Duodenal mucosa (tissue), 2 donors: ENCODE measurements around the gene GPR78.

Experiments
- H3K27ac ChIP-seq: one replicate; pipeline ENCODE4 v1.7.0; 2013; ENCODE audit warnings: low read depth, low read length
- H3K27me3 ChIP-seq, 2 donors: one replicate each; pipeline ENCODE4 v1.7.0; 2013; ENCODE audit warnings: low read length in 2 of 2, control low read depth in 1 of 2; ENCODE audit not compliant: insufficient read depth in 2 of 2, control insufficient read depth in 1 of 2
- H3K36me3 ChIP-seq, 2 donors: one replicate each; pipeline ENCODE4 v1.7.0; 2013; ENCODE audit warnings: low read length in 2 of 2, control low read depth in 1 of 2; ENCODE audit not compliant: insufficient read depth in 2 of 2, control insufficient read depth in 1 of 2
- H3K4me1 ChIP-seq, 2 donors: one replicate each; pipeline ENCODE4 v1.7.0; 2013; ENCODE audit warnings: low read length in 2 of 2, control low read depth in 1 of 2; ENCODE audit not compliant: insufficient read depth in 2 of 2, control insufficient read depth in 1 of 2
- H3K4me3 ChIP-seq, 2 donors: one replicate each; pipeline ENCODE4 v1.7.0; 2013; ENCODE audit warnings: low read length in 2 of 2, low read depth in 1 of 2
- H3K9ac ChIP-seq, 2 donors: one replicate each; pipeline ENCODE4 v1.7.0; 2013; ENCODE audit warnings: low read length in 2 of 2, low read depth in 1 of 2
- H3K9me3 ChIP-seq, 2 donors: one replicate each; pipeline ENCODE4 v1.7.0; 2013; ENCODE audit warnings: low read length in 2 of 2, control low read depth in 1 of 2; ENCODE audit not compliant: control insufficient read depth in 1 of 2

Gene GPR78

GRCh38 chr4:8578717-8579116 is 1.5 kb upstream of the GPR78 start:
- H3K4me3 ChIP-seq, result no peak overlapping the region
- H3K4me1 ChIP-seq, result no peaks in the 10 kb centered on the region
- no peaks in the 10 kb centered on the region for H3K36me3 ChIP-seq
- H3K27me3 ChIP-seq, result peaks cover 0 to 7% of the 10 kb centered on the region in 2 donors
- no peaks in the 10 kb centered on the region for H3K9me3 ChIP-seq
- H3K27ac ChIP-seq, result no peak overlapping the region
- no peak overlapping the region for H3K9ac ChIP-seq

- peaks cover 0 to 7% of the 10 kb centered on the region in 2 donors for H3K27me3 ChIP-seq
- no peaks in the 10 kb centered on the region for H3K9me3 ChIP-seq
- no peak overlapping the region for H3K27ac ChIP-seq
- no peak overlapping the region for H3K9ac ChIP-seq
- H3K4me1 ChIP-seq, result no peaks in the 10 kb centered on the region
- no peaks in the 10 kb centered on the region for H3K36me3 ChIP-seq
- no peak overlapping the region for H3K4me3 ChIP-seq
These were observed 469 bp upstream of the GPR78 start for GRCh38 chr4:8579526-8580320.

GRCh38 chr4:8581094-8581861 is 1.1 kb downstream of the GPR78 start:
- Histone ChIP-seq H3K27ac (no peak overlapping the region), H3K4me1 (no peaks in the 10 kb centered on the region), H3K9me3 (no peaks in the 10 kb centered on the region), H3K4me3 (no peak overlapping the region), H3K27me3 (peaks cover 0 to 8% of the 10 kb centered on the region in 2 donors), H3K9ac (no peak overlapping the region), H3K36me3 (no peaks in the 10 kb centered on the region)

GRCh38 chr4:8582016-8582415 is 1.8 kb downstream of the GPR78 start:
- Histone ChIP-seq H3K4me1 (no peaks in the 10 kb centered on the region), H3K27me3 (peaks cover 0 to 9% of the 10 kb centered on the region in 2 donors)

GRCh38 chr4:8582436-8582835 is 2.2 kb downstream of the GPR78 start:
- Histone ChIP-seq H3K36me3 (no peaks in the 10 kb centered on the region), H3K27ac (no peak overlapping the region), H3K4me3 (no peak overlapping the region), H3K9ac (no peak overlapping the region), H3K4me1 (no peaks in the 10 kb centered on the region), H3K9me3 (no peaks in the 10 kb centered on the region), H3K27me3 (peaks cover 0 to 9% of the 10 kb centered on the region in 2 donors)

More at GRCh38 chr4:8582016-8582415, 1.8 kb downstream of the GPR78 start:
- Histone ChIP-seq H3K27ac (no peak overlapping the region), H3K9ac (no peak overlapping the region), H3K4me3 (no peak overlapping the region), H3K9me3 (no peaks in the 10 kb centered on the region), H3K36me3 (no peaks in the 10 kb centered on the region)

GRCh38 chr4:8582941-8583654 is 2.9 kb downstream of the GPR78 start:
- no peak overlapping the region for H3K27ac ChIP-seq

GRCh38 chr4:8583655-8584025 is 3.4 kb downstream of the GPR78 start:
- no peaks in the 10 kb centered on the region for H3K9me3 ChIP-seq
- no peak overlapping the region for H3K4me3 ChIP-seq
- no peaks in the 10 kb centered on the region for H3K36me3 ChIP-seq
- peaks cover 0 to 7% of the 10 kb centered on the region in 2 donors for H3K27me3 ChIP-seq
- H3K4me1 ChIP-seq, result no peaks in the 10 kb centered on the region
- no peak overlapping the region for H3K9ac ChIP-seq
- no peak overlapping the region for H3K27ac ChIP-seq

More at GRCh38 chr4:8582941-8583654, 2.9 kb downstream of the GPR78 start:
- no peak overlapping the region for H3K9ac ChIP-seq
- H3K4me1 ChIP-seq, result no peaks in the 10 kb centered on the region
- H3K27me3 ChIP-seq, result peaks cover 0 to 9% of the 10 kb centered on the region in 2 donors
- H3K36me3 ChIP-seq, result no peaks in the 10 kb centered on the region
- H3K9me3 ChIP-seq, result no peaks in the 10 kb centered on the region
- H3K4me3 ChIP-seq, result no peak overlapping the region

GRCh38 chr4:8585186-8585585 is 5.0 kb downstream of the GPR78 start:
- Histone ChIP-seq H3K27ac (no peak overlapping the region), H3K9me3 (no peaks in the 10 kb centered on the region), H3K4me1 (no peaks in the 10 kb centered on the region), H3K27me3 (peaks cover 0 to 4% of the 10 kb centered on the region in 2 donors), H3K9ac (no peak overlapping the region), H3K36me3 (no peaks in the 10 kb centered on the region), H3K4me3 (no peak overlapping the region)

- H3K36me3 ChIP-seq, result no peaks in the 10 kb centered on the region
- no peak overlapping the region for H3K9ac ChIP-seq
- no peaks in the 10 kb centered on the region for H3K9me3 ChIP-seq
- no peaks in the 10 kb centered on the region for H3K4me1 ChIP-seq
- peaks cover 0 to 10% of the 10 kb centered on the region in 2 donors for H3K27me3 ChIP-seq
- H3K27ac ChIP-seq, result no peak overlapping the region
- H3K4me3 ChIP-seq, result no peak overlapping the region
These were observed 5.6 kb downstream of the GPR78 start for GRCh38 chr4:8585721-8586212.

GRCh38 chr4:8586246-8586645 is 6.1 kb downstream of the GPR78 start:
- H3K27me3 ChIP-seq, result peaks cover under 1 to 14% of the 10 kb centered on the region in 2 donors
- H3K9me3 ChIP-seq, result no peaks in the 10 kb centered on the region
- no peak overlapping the region for H3K27ac ChIP-seq
- H3K4me1 ChIP-seq, result no peaks in the 10 kb centered on the region
- H3K4me3 ChIP-seq, result no peak overlapping the region
- H3K9ac ChIP-seq, result no peak overlapping the region
- no peaks in the 10 kb centered on the region for H3K36me3 ChIP-seq
